ENCODE measurements around the gene AMT.
"Not testable (repeated sequence)": the region's sequence is repeated elsewhere in the genome, so short reads cannot be mapped to it uniquely, and the experiment has no call there.

Gene AMT

GRCh38 chr3:49421890-49422378 lies 339 bp downstream of the AMT start:
- DNase-seq = no peak

GRCh38 chr3:49417516-49418120 lies 4.7 kb downstream of the AMT start:
- no peak for DNase-seq

- DNase-seq = no peak
Measured at GRCh38 chr3:49416867-49417266, 5.4 kb downstream of the AMT start.

GRCh38 chr3:49415931-49416601 lies 6.2 kb downstream of the AMT start:
- no peak for DNase-seq

GRCh38 chr3:49414753-49415152 lies 7.5 kb downstream of the AMT start:
- DNase-seq = no peak

- DNase-seq = no peak
Measured at GRCh38 chr3:49413338-49413734, 8.9 kb downstream of the AMT start.

GRCh38 chr3:49412632-49413337 lies 9.5 kb downstream of the AMT start:
- DNase-seq = no peak

GRCh38 chr3:49411968-49412631 lies 10.2 kb downstream of the AMT start, which contains the start of the genes RHOA and TCTA:
Gene RHOA, minus strand, starts transcription at chr3:49411976. Its CDS starts 36,387 bp downstream, at chr3:49375589.
Gene TCTA, plus strand, starts transcription at chr3:49412423. Its CDS starts 4 bp downstream, at chr3:49412427.
- peak; percentile 95 for DNase-seq

- DNase-seq = no peak
Measured at GRCh38 chr3:49411535-49411967, 10.7 kb downstream of the AMT start.

GRCh38 chr3:49410846-49411534 lies 11.3 kb downstream of the AMT start:
- no peak for DNase-seq

- DNase-seq = no peak
Measured at GRCh38 chr3:49410066-49410845, 12.0 kb downstream of the AMT start.

GRCh38 chr3:49406571-49407565 lies 15.4 kb downstream of the AMT start:
- no peak for DNase-seq

- not testable (repeated sequence) for DNase-seq
Measured at GRCh38 chr3:49405570-49405969, 16.7 kb downstream of the AMT start.

GRCh38 chr3:49403891-49404290 lies 18.4 kb downstream of the AMT start:
- DNase-seq = no peak

GRCh38 chr3:49401766-49402165 lies 20.5 kb downstream of the AMT start:
- DNase-seq = no peak

- no peak for DNase-seq
Measured at GRCh38 chr3:49399461-49399860, 22.8 kb downstream of the AMT start.

- no peak for DNase-seq
Measured at GRCh38 chr3:49397470-49397869, 24.8 kb downstream of the AMT start.

- not testable (repeated sequence) for DNase-seq
Measured at GRCh38 chr3:49391310-49391709, 31.0 kb downstream of the AMT start.

GRCh38 chr3:49389297-49389696 lies 33.0 kb downstream of the AMT start:
- DNase-seq = no peak

- DNase-seq = no peak
Measured at GRCh38 chr3:49388289-49388820, 33.9 kb downstream of the AMT start.

Measured in NCI-H1105 treated with DMSO at 0.1 percent for 48 hours (cell line).